HG03108 (cell line): ENCODE measurements around the gene TEC.

Source experiments
- ATAC-seq: cut with Tn5 transposase; IDR thresholded peaks from one replicate; pipeline ENCODE4 v1.9.1; 2021; ENCODE audit warnings: moderate library complexity; ENCODE audit not compliant: unreplicated experiment

TEC gene

GRCh38 chr4:48090621-48091020, 179.0 kb downstream of the TEC start:
- no peak for ATAC-seq

DNA sequence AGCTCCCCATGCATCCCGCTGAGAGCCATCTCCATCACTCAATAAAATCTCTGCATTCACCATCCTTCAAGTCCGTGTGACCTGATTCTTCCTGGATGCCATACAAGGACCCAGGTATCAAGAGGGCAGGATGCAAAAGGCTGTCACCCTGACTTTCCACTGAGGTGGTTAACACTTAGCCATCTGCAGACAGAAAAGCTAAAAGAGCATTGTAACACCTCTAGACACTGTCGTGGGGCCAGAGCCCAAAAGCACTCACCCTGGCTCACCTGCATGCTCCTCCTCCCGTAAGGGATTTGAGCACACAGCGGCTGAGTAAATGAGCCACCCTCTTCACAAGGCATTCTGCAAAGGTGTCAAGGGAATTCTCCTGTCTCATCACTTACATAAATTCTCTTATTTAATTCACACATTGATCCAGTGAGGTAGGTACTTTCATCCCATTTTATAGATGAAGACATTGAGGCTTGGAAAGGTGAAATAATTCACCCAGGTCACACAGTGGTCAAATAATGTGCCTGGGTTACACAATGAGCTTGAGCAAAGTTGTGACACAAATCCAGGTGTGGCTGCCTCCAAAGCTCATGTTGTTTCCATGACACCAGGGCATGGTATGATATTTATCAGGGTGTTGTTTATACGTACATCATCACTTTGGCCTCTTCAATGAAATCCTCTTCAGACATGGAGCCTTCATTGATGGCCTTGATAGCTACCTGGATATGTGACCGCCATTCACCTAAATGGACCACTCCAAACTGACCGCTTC, 183.6 kb downstream of the TEC start:
- no peak for ATAC-seq
